ENCODE results near the gene RACK1.
"Not testable (repeated sequence)": the region's sequence is repeated elsewhere in the genome, so short reads cannot be mapped to it uniquely, and the experiment has no call there.

Gene RACK1

GRCh38 chr5:181233088-181233800 lies 10.5 kb downstream of the RACK1 start:
- no peak for DNase-seq

GRCh38 chr5:181232593-181232992 lies 11.1 kb downstream of the RACK1 start:
- DNase-seq, result no peak

- no peak for DNase-seq
Measured at GRCh38 chr5:181231432-181231831, 12.3 kb downstream of the RACK1 start.

GRCh38 chr5:181230551-181230950 lies 13.2 kb downstream of the RACK1 start:
- no peak for DNase-seq

- no peak for DNase-seq
Measured at GRCh38 chr5:181229996-181230395, 13.7 kb downstream of the RACK1 start.

- DNase-seq, result peak; percentile 47 to 54
Measured at GRCh38 chr5:181224390-181225229, 19.1 kb downstream of the RACK1 start.

- DNase-seq, result peak; percentile 64 to 66
Measured at GRCh38 chr5:181223729-181224389, 19.8 kb downstream of the RACK1 start.

- DNase-seq, result peak; percentile 98
Measured at GRCh38 chr5:181223058-181223728, 20.5 kb downstream of the RACK1 start, which contains the start of gene TRIM41. Gene TRIM41, plus strand, starts transcription at chr5:181223281. Its CDS starts 719 bp downstream, at chr5:181224000.

- DNase-seq, result no peak
Measured at GRCh38 chr5:181222630-181223057, 21.1 kb downstream of the RACK1 start.

GRCh38 chr5:181221792-181222629 lies 21.7 kb downstream of the RACK1 start:
- DNase-seq, result peak; percentile 98 to 99

- DNase-seq, result peak in 1 of 2 donors; percentile 61
Measured at GRCh38 chr5:181221105-181221791, 22.5 kb downstream of the RACK1 start.

- DNase-seq, result no peak
Measured at GRCh38 chr5:181220178-181220515, 23.6 kb downstream of the RACK1 start.

GRCh38 chr5:181219262-181220177 lies 24.2 kb downstream of the RACK1 start:
- DNase-seq, result no peak

GRCh38 chr5:181218795-181219124 lies 24.9 kb downstream of the RACK1 start:
- DNase-seq, result no peak

GRCh38 chr5:181217803-181218062 lies 26.0 kb downstream of the RACK1 start:
- peak; percentile 38 to 51 for DNase-seq

- DNase-seq, result peak; percentile 66 to 75
Measured at GRCh38 chr5:181217111-181217802, 26.4 kb downstream of the RACK1 start.

GRCh38 chr5:181215997-181216989 lies 27.4 kb downstream of the RACK1 start:
- peak in 1 of 2 donors; percentile 43 for DNase-seq

GRCh38 chr5:181214249-181214648 lies 29.5 kb downstream of the RACK1 start:
- DNase-seq, result not testable (repeated sequence)

GRCh38 chr5:181212934-181213333 lies 30.8 kb downstream of the RACK1 start:
- no peak for DNase-seq
